Limb (tissue), 2 donors: ENCODE data around the gene GPD2.
"Not testable (repeated sequence)": the region's sequence is repeated elsewhere in the genome, so short reads cannot be mapped to it uniquely, and the experiment has no call there.

ENCODE experiments used
- DNase-seq, 2 donors: peaks; one replicate each; pipeline ENCODE4 v3.0.0-alpha.2; 2016; ENCODE audit errors: extremely low spot score in 2 of 2

Gene GPD2

DNA sequence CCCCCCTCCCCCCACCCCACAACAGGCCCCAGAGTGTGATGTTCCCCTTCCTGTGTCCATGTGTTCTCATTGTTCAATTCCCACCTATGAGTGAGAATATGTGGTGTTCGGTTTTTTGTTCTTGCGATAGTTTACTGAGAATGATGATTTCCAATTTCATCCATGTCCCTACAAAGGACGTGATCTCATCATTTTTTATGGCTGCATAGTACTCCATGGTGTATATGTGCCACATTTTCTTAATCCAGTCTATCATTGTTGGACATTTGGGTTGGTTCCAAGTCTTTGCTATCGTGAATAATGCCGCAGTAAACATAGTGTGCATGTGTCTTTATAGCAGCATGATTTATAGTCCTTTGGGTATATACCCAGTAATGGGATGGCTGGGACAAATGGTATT is 92.4 kb downstream of the GPD2 start:
- DNase-seq, result not testable (repeated sequence)

- DNase-seq, result no peak
Measured at GRCh38 chr2:156532989-156533388, 96.8 kb downstream of the GPD2 start.

GRCh38 chr2:156536534-156536933 is 100.4 kb downstream of the GPD2 start:
- no peak for DNase-seq

- no peak for DNase-seq
Measured at GRCh38 chr2:156537141-156537540, 101.0 kb downstream of the GPD2 start.

DNA sequence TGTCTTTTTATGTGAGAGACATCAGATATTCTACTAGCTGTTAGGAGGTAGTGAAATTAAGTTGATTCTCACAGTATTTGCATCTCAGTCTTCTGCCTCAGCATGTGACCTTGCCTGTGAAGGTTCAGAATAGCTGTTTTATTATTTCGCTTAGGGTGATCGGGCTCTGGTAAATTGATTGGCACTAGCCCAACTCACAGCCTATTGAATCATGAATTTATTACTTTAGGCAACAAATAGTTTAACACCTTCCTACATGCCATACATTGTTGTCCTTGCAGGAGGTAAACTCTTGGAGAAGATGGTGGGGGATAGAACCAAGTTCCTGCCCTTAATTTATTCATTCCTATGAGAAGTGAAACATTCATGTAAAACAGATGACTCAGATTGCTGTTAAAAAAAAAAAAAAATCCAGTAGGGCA is 101.9 kb downstream of the GPD2 start:
- no peak for DNase-seq

DNA sequence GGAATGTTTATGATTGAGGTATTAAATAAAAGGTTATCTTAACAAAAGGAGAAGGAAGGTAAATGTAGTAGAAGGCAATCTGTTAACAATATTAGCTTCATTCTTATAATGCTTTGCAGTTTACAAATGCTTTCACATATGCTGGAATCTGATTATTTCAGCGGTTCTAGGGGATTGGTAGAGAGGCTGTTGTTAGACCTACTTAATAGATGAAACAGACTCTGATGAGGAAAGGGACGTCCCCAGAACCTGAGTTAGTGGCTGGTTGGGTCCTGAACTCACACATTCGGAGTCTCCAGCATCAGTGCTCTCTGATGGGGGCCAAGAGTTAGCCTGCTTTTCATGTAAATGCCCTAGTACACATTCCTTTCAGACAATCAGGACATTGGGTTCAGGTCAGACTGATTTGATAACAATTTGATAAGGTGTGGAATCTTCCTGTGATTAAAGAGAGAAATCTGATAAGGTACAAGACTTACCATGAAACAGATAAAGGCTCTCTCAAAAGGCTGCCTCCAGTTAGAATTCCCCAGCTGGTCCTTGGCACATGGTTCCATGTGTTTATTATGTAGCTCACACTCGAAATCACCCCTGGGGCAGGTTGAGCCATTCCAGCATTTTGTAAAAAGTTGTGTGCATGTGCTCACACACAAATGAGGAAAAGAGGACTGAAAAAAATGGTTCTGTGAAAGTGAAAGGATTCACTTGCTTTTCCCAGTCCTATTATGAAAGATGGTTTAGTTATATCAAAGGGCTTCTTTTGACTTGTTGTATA is 103.1 kb downstream of the GPD2 start:
- DNase-seq, result no peak

DNA sequence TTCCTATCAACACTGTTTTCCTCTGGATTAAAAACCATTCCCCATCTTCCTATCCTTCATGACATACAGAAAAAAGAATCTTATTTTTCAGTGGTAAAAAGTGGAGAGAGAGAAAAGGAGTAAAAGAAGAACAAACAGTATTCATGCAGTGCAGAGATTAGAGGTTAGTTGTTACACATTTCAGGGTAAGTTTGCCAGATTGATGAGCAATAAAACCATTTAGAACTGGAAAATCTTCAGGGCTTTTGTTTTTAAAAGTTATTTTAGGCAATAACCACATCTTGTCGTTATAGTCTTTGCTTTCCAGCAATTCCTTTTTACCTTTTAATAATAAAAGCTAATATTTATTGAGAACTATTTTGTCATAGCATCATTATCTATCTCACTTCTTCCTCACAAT is 104.5 kb downstream of the GPD2 start:
- no peak for DNase-seq

GRCh38 chr2:156541229-156541628 is 105.0 kb downstream of the GPD2 start:
- no peak for DNase-seq

- no peak for DNase-seq
Measured at GRCh38 chr2:156541706-156542105, 105.5 kb downstream of the GPD2 start.

- DNase-seq, result no peak
Measured at GRCh38 chr2:156548413-156548812, 112.2 kb downstream of the GPD2 start.

DNA sequence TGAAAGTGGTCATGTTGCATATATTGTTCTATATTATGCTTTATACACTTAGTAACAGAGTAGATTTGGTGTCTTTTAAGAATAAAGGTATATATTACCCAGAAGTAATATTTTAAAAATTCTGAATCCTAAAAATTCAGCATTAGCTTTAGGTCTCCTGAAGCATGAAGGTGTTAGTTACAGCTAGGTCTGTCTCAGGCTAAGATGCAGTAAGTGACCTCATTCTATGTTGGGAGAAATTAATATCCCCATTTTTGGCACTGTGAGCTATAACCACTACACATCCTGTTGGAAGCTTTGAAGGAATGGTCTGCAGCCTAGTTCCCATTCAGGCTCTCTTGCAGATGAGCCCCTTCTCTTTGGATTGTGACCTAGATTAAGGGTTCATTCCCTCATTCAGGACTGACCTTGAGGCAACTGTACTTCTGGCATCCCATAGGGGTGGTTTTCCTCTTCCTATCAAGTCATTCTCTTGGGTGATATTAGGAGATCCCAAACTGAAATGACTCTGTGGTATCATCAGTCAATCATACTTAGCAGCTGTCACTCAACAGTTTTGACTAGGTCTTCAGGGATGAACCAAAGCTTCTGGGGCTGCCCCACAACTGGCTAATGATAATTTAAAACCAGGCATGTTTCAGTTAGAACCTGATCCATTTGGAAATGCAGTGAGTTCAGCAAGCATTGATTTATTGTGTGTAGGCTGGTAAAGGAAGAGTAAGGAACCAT is 117.7 kb downstream of the GPD2 start:
- DNase-seq, result no peak

GRCh38 chr2:156561326-156561725 is 125.1 kb downstream of the GPD2 start:
- DNase-seq, result no peak

- DNase-seq, result no peak
Measured at GRCh38 chr2:156562124-156562523, 125.9 kb downstream of the GPD2 start.

- no peak for DNase-seq
Measured at GRCh38 chr2:156563994-156564753, 128.0 kb downstream of the GPD2 start.

GRCh38 chr2:156565066-156565710 is 129.0 kb downstream of the GPD2 start:
- no peak for DNase-seq

DNA sequence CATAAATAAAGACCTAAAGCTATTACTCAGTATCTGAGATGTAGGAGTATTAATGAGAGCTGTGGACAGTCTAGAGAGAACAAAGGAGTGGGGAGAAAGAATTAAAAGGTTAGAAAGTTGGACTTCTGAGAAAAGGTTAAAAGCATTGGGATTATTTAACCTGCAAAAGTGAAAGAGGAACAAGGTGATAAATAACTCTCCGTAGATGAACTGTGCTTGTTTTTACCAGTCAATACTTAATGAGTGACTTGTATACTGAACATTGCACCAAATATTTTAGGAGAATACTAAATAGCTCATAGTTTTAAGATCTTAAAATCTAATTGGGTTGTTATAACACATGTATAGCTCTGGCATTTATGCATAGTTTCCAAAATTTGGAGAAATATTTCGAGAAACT is 137.5 kb downstream of the GPD2 start:
- no peak for DNase-seq

DNA sequence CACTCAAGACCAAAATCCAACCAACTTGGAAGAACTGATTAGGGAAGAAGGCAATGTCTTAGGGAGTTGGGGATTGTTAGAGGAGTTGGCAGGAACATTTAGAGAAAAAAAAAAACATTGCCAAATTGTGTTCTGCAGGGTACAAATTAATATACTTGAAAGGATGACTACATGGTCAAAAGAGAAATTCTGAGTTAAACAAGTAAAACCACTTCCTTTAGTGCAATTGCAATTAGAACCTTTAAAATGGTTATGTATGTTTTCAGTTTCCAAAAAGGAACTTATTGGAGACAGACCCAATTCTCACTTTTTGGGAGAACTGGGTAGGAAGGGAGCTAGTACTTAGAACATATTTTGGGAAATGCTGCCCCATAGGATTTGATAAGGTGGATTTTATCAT is 137.9 kb downstream of the GPD2 start:
- DNase-seq, result no peak

- DNase-seq, result no peak
Measured at GRCh38 chr2:156576005-156576404, 139.8 kb downstream of the GPD2 start.

DNA sequence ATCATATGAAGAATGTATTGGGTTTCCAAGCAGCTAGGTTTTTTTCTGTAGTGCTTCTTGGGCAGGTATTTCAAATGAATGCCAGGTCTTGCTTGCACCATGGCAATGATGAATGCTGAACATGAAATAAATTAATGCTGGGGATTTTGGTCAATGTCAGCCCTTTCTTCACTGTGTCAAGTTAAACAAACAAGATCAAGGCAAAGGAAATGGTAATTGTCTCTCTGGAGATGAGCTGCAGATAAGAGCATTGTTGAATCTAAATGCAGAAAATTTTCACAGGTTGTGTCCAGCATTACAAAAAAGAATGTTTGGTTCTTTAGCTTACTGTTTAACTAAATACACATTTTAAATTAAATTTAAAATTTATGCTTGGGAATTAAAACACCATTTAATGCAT is 144.3 kb downstream of the GPD2 start:
- no peak for DNase-seq

DNA sequence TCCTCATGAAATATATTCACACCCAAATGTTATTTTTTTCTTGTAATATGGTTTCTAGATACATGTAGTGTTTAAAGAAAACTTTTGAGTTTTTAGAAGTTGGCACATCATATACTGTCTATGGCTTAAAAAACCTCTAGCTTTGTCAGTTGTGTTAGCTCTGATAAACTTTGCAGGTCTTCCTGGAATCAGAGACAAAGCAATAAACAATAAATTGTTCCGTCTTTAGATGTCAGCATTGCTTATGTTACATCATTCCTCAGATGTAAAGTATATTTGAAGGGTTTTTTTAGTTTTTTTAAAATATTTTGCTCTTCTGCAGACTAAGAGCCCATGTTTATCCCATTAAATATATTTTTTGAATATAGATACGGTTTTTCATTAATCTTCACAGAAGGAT is 145.1 kb downstream of the GPD2 start:
- DNase-seq, result no peak

GRCh38 chr2:156585457-156585856 is 149.3 kb downstream of the GPD2 start:
- DNase-seq, result no peak

GRCh38 chr2:156586621-156587020 is 150.4 kb downstream of the GPD2 start:
- DNase-seq, result no peak
